ENCODE results near the gene TSPAN8.

The TSPAN8 gene

GRCh38 chr12:71193041-71193440, 35.2 kb upstream of the TSPAN8 start:
- no peak for DNase-seq (ENCODE audit: low read depth, low spot score)
- TF ChIP-seq CTCF (IDR thresholded peaks at IDR 0.05; ENCODE audit: insufficient read depth, low read length, missing control alignments), result no peak
- POLR2A ChIA-PET, result no interaction called here
- H3K4me3 ChIP-seq (ENCODE audit: low read depth, low read length), result no peak overlapping the region
- CTCF ChIA-PET, result no interaction called here

- no peak for DNase-seq (ENCODE audit: low read depth, low spot score)
- ChIA-PET POLR2A (no interaction called here), CTCF (no interaction called here)
- no peak overlapping the region for H3K4me3 ChIP-seq (ENCODE audit: low read depth, low read length)
- TF ChIP-seq CTCF (IDR thresholded peaks at IDR 0.05; ENCODE audit: insufficient read depth, low read length, missing control alignments), result no peak
These were observed 33.9 kb upstream of the TSPAN8 start for GRCh38 chr12:71191509-71192196.

- ChIA-PET POLR2A (no interaction called here), CTCF (no interaction called here)
- no peak overlapping the region for H3K4me3 ChIP-seq (ENCODE audit: low read depth, low read length)
- DNase-seq (ENCODE audit: low read depth, low spot score), result no peak
- no peak for TF ChIP-seq CTCF (IDR thresholded peaks at IDR 0.05; ENCODE audit: insufficient read depth, low read length, missing control alignments)
These were observed 33.0 kb upstream of the TSPAN8 start for GRCh38 chr12:71190822-71191221.

- ChIA-PET POLR2A (no interaction called here), CTCF (no interaction called here)
- no peak overlapping the region for H3K4me3 ChIP-seq (ENCODE audit: low read depth, low read length)
- DNase-seq (ENCODE audit: low read depth, low spot score), result no peak
- TF ChIP-seq CTCF (IDR thresholded peaks at IDR 0.05; ENCODE audit: insufficient read depth, low read length, missing control alignments), result no peak
These were observed 29.6 kb upstream of the TSPAN8 start for GRCh38 chr12:71187379-71187778.

GRCh38 chr12:71186571-71187288, 28.9 kb upstream of the TSPAN8 start:
- POLR2A ChIA-PET, result no interaction called here
- no peak for DNase-seq (ENCODE audit: low read depth, low spot score)
- no peak overlapping the region for H3K4me3 ChIP-seq (ENCODE audit: low read depth, low read length)
- CTCF ChIA-PET, result no interaction called here
- TF ChIP-seq CTCF (IDR thresholded peaks at IDR 0.05; ENCODE audit: insufficient read depth, low read length, missing control alignments), result no peak

GRCh38 chr12:71183846-71184245, 26.0 kb upstream of the TSPAN8 start:
- POLR2A ChIA-PET, result no interaction called here
- DNase-seq (ENCODE audit: low read depth, low spot score), result no peak
- TF ChIP-seq CTCF (IDR thresholded peaks at IDR 0.05; ENCODE audit: insufficient read depth, low read length, missing control alignments), result no peak
- CTCF ChIA-PET, result no interaction called here
- no peak overlapping the region for H3K4me3 ChIP-seq (ENCODE audit: low read depth, low read length)

All from AG04449 (cell line).